WTC11 (cell line): ENCODE measurements around the gene LILRB2. TPM values are rescaled to one million over a fixed set of nuclear protein-coding genes. Genes with fewer than 3 reads are reported as not detected.
"Not testable (repeated sequence)": the region's sequence is repeated elsewhere in the genome, so short reads cannot be mapped to it uniquely, and the experiment has no call there.

Source experiments
- ATAC-seq: fragments of 200-7000 bp; cut with Tn5 transposase; 2 replicates; pipeline ENCODE4 v1.10.0; 2021; ENCODE audit warnings: mild to moderate bottlenecking, moderate library complexity
- CTCF ChIA-PET: fragments of 300-600 bp; sonication (Branson Sonifier 250); formaldehyde crosslinking; loops from one replicate; lab custom pipeline; 2021; ENCODE audit warnings: antibody characterized with exemption; lab: Charles Lee
- POLR2A ChIA-PET: fragments of 350-600 bp; sonication (Branson Sonifier 250); formaldehyde crosslinking; loops from one replicate; lab custom pipeline; 2021; ENCODE audit warnings: antibody characterized with exemption; lab: Charles Lee
- DNase-seq: peaks from one replicate; pipeline ENCODE4 v3.0.0; 2021; ENCODE audit warnings: low spot score
- H3K27ac Mint-ChIP-seq: 2 replicates; pipeline ENCODE4 v1.8.0; 2021; ENCODE audit warnings: mixed read lengths
- H3K27me3 Mint-ChIP-seq: 2 replicates; pipeline ENCODE4 v1.8.0; 2021; ENCODE audit warnings: low read depth, mild to moderate bottlenecking, moderate library complexity, mixed read lengths
- H3K36me3 Mint-ChIP-seq: 2 replicates; pipeline ENCODE4 v1.8.0; 2021; ENCODE audit warnings: mixed read lengths
- H3K4me1 Mint-ChIP-seq: 2 replicates; pipeline ENCODE4 v1.8.0; 2022; ENCODE audit warnings: mixed read lengths
- H3K4me3 Mint-ChIP-seq: 2 replicates; pipeline ENCODE4 v1.8.0; 2021; ENCODE audit warnings: mild to moderate bottlenecking, moderate library complexity, mixed read lengths
- H3K9me3 Mint-ChIP-seq: 2 replicates; pipeline ENCODE4 v1.8.0; 2021; ENCODE audit warnings: mixed read lengths
- FOXK1 ChIP-seq: sonication (generic); formaldehyde crosslinking; IDR thresholded peaks from 2 replicates; pipeline ENCODE4 v1.8.0; 2022; ENCODE audit warnings: mild to moderate bottlenecking, moderate library complexity, missing genetic modification reagents
- GABPB1 ChIP-seq: sonication (generic); formaldehyde crosslinking; IDR thresholded peaks from 2 replicates; pipeline ENCODE4 v1.8.1; 2023; ENCODE audit warnings: mild to moderate bottlenecking, missing genetic modification reagents
- IRF2 ChIP-seq: sonication (generic); formaldehyde crosslinking; IDR thresholded peaks from 2 replicates; pipeline ENCODE4 v1.8.0; 2022; ENCODE audit warnings: low read depth, missing genetic modification reagents, borderline replicate concordance
- KAT7 ChIP-seq: sonication (generic); formaldehyde crosslinking; IDR thresholded peaks from 2 replicates; pipeline ENCODE4 v1.8.1; 2023; ENCODE audit warnings: missing genetic modification reagents, mild to moderate bottlenecking, borderline replicate concordance
- MYBL2 ChIP-seq: sonication (generic); formaldehyde crosslinking; IDR thresholded peaks from 2 replicates; pipeline ENCODE4 v1.8.1; 2023; ENCODE audit warnings: mild to moderate bottlenecking, moderate library complexity, missing genetic modification reagents
- NFYB ChIP-seq: sonication (generic); formaldehyde crosslinking; conservative IDR thresholded peaks from 2 replicates; pipeline ENCODE4 v1.8.0; 2022; ENCODE audit warnings: low read depth, missing genetic modification reagents
- NR3C1 ChIP-seq: sonication (generic); formaldehyde crosslinking; conservative IDR thresholded peaks from 2 replicates; pipeline ENCODE4 v1.8.1; 2023; ENCODE audit warnings: low read depth, mild to moderate bottlenecking, missing genetic modification reagents
- SMAD3 ChIP-seq: sonication (generic); formaldehyde crosslinking; IDR thresholded peaks from 2 replicates; pipeline ENCODE4 v1.8.0; 2022; ENCODE audit warnings: missing genetic modification reagents, mild to moderate bottlenecking, borderline replicate concordance
- TP53 ChIP-seq: sonication (generic); formaldehyde crosslinking; IDR thresholded peaks from 2 replicates; pipeline ENCODE4 v1.8.1; 2023; ENCODE audit warnings: mild to moderate bottlenecking, missing genetic modification reagents
- ZNF121 ChIP-seq: sonication (generic); formaldehyde crosslinking; IDR thresholded peaks from 2 replicates; pipeline ENCODE4 v1.8.0; 2023; ENCODE audit warnings: missing genetic modification reagents
- ZNF671 ChIP-seq: fragments of 250-450 bp; sonication (Bioruptor Pico); IDR thresholded peaks from 2 replicates; pipeline ENCODE4 v1.8.0; 2021; ENCODE audit warnings: mild to moderate bottlenecking
- total RNA-seq: library from RNA; stranded (reverse); gene quantifications from 3 replicates; pipeline ENCODE4 v1.2.3, GENCODE V29; 2021
- TF ChIP-seq, protein P1 (sequence below): sonication (generic); formaldehyde crosslinking; IDR thresholded peaks from 2 replicates; pipeline ENCODE4 v1.8.1; 2023; ENCODE audit warnings: mild to moderate bottlenecking, missing genetic modification reagents, moderate library complexity
- TF ChIP-seq, protein P2 (sequence below): fragments of 250-450 bp; sonication (Bioruptor Pico); IDR thresholded peaks from 2 replicates; pipeline ENCODE4 v1.9.0; 2021; ENCODE audit warnings: mild to moderate bottlenecking
- TF ChIP-seq, protein P3 (sequence below): fragments of 250-450 bp; sonication (Bioruptor Pico); IDR thresholded peaks from 2 replicates; pipeline ENCODE4 v1.9.0; 2021; ENCODE audit warnings: moderate library complexity, mild to moderate bottlenecking, inconsistent platforms, borderline replicate concordance
- TF ChIP-seq, protein P4 (sequence below): sonication (generic); formaldehyde crosslinking; IDR thresholded peaks from 2 replicates; pipeline ENCODE4 v1.8.1; 2023; ENCODE audit warnings: mild to moderate bottlenecking, missing genetic modification reagents, borderline replicate concordance

Gene LILRB2
- total RNA-seq, 1 experiment from 2014 or later, result not detected

DNA sequence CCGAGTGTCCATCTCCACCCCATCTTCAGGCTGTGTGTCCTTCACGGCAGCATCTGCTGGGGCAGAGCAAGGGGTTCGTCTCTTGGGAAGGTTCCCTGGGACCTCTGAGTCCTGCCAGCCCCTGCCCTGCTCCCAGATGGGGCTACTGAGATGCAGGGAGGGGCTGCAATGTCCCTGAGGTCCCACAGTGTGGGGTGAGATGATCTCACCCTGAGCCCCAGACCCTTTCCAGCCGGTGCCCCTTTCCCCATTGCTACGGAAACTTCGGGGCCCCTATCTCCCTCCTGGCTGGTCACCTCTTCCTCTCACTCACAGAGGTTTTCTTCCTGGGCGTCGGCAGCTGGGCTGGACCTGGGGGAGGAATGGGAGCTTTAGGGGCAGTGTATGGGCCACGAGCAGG lies 5.0 kb downstream of the LILRB2 start:
- Mint-ChIP-seq H3K4me1 (no peaks in the 10 kb centered on the region; the same call in 1 of the 2 replicates), H3K27me3 (peaks cover 22% of the 10 kb centered on the region), H3K4me3 (no peak overlapping the region), H3K27ac (no peak overlapping the region), H3K9me3 (no peaks in the 10 kb centered on the region), H3K36me3 (no peaks in the 10 kb centered on the region)
- no peak for DNase-seq
- ATAC-seq, result no peak
- ChIA-PET CTCF (no interaction called here), POLR2A (no interaction called here)
- TF ChIP-seq, protein P1, sequence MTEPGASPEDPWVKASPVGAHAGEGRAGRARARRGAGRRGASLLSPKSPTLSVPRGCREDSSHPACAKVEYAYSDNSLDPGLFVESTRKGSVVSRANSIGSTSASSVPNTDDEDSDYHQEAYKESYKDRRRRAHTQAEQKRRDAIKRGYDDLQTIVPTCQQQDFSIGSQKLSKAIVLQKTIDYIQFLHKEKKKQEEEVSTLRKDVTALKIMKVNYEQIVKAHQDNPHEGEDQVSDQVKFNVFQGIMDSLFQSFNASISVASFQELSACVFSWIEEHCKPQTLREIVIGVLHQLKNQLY (CRISPR knock-in tag), result no peak

DNA sequence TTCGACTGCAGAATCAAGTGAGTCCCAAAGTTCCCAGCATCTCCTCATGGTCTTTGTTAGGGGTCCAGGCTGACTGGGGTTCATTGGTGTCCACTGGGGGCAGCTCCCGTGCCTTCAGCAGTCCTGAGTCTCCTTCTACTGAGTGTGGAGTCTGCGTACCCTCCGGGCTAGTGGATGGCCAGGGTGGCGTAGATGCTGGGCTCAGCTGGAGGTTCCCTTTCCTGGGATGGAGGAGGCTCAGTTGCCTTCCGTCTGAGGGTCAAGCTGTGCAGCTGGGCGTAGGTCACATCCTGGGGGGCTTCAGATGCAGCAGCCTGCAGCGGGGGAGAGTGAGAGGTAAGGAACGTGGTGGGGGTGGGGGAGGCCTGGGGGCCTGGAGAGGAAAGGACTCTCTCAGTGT lies 6.4 kb downstream of the LILRB2 start:
- CTCF ChIA-PET, result interaction anchor here (1.1 kb wide), 1 partner anchor 8 kb away, joined by 5 read pairs; no protein-coding TSS in a partner anchor
- H3K9me3 Mint-ChIP-seq, result not testable (repeated sequence)

DNA sequence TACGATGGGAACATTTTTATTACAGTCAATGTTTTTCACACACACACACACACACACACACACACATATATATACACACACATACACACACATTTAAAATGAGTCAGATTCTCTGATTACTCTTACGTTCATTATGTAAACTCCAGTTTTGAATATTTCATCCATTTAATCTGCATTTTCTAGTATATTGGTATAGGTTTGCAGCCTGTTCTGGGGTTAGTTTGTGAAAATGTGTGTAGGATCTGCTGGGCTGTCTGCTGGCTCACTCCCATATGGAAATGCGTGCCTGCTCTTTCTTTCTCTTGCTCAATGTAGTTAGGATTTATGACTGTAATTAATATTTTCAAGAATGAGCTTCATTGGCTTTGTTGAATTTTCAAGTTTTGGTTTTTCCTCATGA lies 7.1 kb downstream of the LILRB2 start:
- ChIA-PET POLR2A (no interaction called here), CTCF (interaction anchor here (1.1 kb wide), 1 partner anchor 8 kb away, joined by 5 read pairs; no protein-coding TSS in a partner anchor)
- Mint-ChIP-seq H3K36me3 (no peaks in the 10 kb centered on the region), H3K27ac (no peak overlapping the region), H3K4me1 (no peaks in the 10 kb centered on the region; the same call in 1 of the 2 replicates), H3K4me3 (no peak overlapping the region), H3K27me3 (peaks cover 24% of the 10 kb centered on the region), H3K9me3 (no peaks in the 10 kb centered on the region)
- ATAC-seq (no peak), DNase-seq (no peak)
- TF ChIP-seq ZNF671 (CRISPR knock-in tag), result no peak
- no peak for TF ChIP-seq ZNF121 (CRISPR knock-in tag)

More for the DNA sequence above, 6.4 kb downstream of the LILRB2 start:
- H3K36me3 Mint-ChIP-seq, H3K4me3 Mint-ChIP-seq, H3K27ac Mint-ChIP-seq, DNase-seq, H3K4me1 Mint-ChIP-seq, POLR2A ChIA-PET: not testable (repeated sequence)
- peak; percentile 43; the same call in 1 of the 2 replicates for ATAC-seq
- H3K27me3 Mint-ChIP-seq, result peaks cover 24% of the 10 kb centered on the region

DNA sequence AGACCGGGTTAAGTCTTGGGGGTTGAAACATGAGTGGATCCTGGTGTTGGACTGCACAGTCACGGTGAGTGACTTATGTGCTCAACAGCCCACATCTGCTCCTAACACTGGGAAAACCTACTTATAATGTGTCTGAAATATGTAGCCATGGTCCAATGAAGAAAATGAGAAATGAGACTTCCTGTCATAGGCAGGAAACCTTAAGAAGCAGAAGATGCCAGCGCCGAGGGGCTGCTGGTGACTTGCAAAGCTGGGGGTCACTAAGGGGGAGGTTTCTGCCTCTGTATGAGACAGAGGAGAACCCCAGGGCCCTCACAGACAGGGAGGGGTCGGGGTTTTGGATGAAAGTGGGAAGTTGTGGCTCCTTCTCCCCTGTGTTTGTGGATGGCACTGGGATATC lies 8.7 kb downstream of the LILRB2 start:
- POLR2A ChIA-PET, ATAC-seq, H3K9me3 Mint-ChIP-seq, H3K4me3 Mint-ChIP-seq, H3K36me3 Mint-ChIP-seq, H3K27ac Mint-ChIP-seq, DNase-seq, H3K4me1 Mint-ChIP-seq, CTCF ChIA-PET: not testable (repeated sequence)
- H3K27me3 Mint-ChIP-seq, result peaks cover 28% of the 10 kb centered on the region

DNA sequence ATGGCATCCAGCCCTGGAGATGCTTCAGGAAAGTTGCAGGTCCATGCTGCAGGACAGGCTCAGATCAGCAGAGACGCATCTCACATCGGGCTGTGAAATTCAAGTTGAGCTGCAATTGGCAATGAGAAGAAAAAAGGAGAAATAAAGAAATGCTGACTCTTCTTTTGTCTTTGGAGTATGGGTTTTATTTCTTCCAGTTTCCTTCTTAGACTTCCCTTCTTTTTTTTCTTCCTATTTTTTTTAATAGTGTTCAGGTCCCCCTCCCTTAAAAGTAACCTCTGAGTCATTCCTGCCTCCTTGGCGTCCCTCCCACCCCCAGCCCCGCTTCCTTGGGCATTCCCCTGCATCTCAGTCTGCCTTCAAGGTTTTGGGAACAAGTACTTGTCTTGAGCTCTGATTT lies 9.3 kb downstream of the LILRB2 start:
- H3K27me3 Mint-ChIP-seq, result peaks cover 31% of the 10 kb centered on the region
- H3K9me3 Mint-ChIP-seq, H3K4me1 Mint-ChIP-seq, POLR2A ChIA-PET, CTCF ChIA-PET, H3K36me3 Mint-ChIP-seq, DNase-seq, H3K27ac Mint-ChIP-seq, H3K4me3 Mint-ChIP-seq, ATAC-seq: not testable (repeated sequence)

DNA sequence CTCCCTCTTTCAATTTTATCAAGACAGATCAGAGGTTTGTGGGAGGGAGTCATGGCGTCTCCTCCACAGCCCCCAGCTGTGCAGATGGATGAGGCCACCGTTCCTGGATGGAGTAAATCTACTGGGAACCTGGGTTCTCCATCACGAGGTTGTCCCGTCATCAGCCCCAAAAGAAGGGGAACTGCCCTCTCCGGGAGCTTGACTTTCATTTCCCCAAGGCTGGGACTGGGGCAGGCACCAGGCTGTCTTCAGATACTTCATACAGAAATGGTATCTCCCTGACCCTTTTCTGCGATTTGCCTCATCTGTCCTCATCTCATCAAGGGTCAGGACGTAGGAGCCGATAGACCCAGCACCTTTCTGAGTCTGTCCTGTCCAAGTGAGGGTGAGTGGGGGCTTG lies 9.8 kb downstream of the LILRB2 start:
- no peak for ATAC-seq
- Mint-ChIP-seq H3K9me3 (no peaks in the 10 kb centered on the region), H3K27me3 (peaks cover 36% of the 10 kb centered on the region), H3K36me3 (no peaks in the 10 kb centered on the region), H3K27ac (no peak overlapping the region), H3K4me1 (peaks cover 3% of the 10 kb centered on the region; the same call in 1 of the 2 replicates), H3K4me3 (no peak overlapping the region)
- ChIA-PET CTCF (no interaction called here), POLR2A (no interaction called here)
- DNase-seq, result no peak
- no peak for TF ChIP-seq IRF2 (CRISPR knock-in tag)
- no peak for TF ChIP-seq FOXK1 (CRISPR knock-in tag)
- TF ChIP-seq ZNF121 (CRISPR knock-in tag), result no peak
- no peak for TF ChIP-seq TP53 (CRISPR knock-in tag)
- no peak for TF ChIP-seq MYBL2 (CRISPR knock-in tag)
- no peak for TF ChIP-seq NFYB (CRISPR knock-in tag)
- no peak for TF ChIP-seq GABPB1
- no peak for TF ChIP-seq KAT7 (CRISPR knock-in tag)
- TF ChIP-seq, protein P2, sequence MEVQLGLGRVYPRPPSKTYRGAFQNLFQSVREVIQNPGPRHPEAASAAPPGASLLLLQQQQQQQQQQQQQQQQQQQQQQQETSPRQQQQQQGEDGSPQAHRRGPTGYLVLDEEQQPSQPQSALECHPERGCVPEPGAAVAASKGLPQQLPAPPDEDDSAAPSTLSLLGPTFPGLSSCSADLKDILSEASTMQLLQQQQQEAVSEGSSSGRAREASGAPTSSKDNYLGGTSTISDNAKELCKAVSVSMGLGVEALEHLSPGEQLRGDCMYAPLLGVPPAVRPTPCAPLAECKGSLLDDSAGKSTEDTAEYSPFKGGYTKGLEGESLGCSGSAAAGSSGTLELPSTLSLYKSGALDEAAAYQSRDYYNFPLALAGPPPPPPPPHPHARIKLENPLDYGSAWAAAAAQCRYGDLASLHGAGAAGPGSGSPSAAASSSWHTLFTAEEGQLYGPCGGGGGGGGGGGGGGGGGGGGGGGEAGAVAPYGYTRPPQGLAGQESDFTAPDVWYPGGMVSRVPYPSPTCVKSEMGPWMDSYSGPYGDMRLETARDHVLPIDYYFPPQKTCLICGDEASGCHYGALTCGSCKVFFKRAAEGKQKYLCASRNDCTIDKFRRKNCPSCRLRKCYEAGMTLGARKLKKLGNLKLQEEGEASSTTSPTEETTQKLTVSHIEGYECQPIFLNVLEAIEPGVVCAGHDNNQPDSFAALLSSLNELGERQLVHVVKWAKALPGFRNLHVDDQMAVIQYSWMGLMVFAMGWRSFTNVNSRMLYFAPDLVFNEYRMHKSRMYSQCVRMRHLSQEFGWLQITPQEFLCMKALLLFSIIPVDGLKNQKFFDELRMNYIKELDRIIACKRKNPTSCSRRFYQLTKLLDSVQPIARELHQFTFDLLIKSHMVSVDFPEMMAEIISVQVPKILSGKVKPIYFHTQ (CRISPR knock-in tag), result no peak
- no peak for TF ChIP-seq SMAD3 (CRISPR knock-in tag)
- TF ChIP-seq, protein P3, sequence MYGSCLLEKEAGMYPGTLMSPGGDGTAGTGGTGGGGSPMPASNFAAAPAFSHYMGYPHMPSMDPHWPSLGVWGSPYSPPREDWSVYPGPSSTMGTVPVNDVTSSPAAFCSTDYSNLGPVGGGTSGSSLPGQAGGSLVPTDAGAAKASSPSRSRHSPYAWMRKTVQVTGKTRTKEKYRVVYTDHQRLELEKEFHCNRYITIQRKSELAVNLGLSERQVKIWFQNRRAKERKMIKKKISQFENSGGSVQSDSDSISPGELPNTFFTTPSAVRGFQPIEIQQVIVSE, result no peak
- TF ChIP-seq, protein P4, sequence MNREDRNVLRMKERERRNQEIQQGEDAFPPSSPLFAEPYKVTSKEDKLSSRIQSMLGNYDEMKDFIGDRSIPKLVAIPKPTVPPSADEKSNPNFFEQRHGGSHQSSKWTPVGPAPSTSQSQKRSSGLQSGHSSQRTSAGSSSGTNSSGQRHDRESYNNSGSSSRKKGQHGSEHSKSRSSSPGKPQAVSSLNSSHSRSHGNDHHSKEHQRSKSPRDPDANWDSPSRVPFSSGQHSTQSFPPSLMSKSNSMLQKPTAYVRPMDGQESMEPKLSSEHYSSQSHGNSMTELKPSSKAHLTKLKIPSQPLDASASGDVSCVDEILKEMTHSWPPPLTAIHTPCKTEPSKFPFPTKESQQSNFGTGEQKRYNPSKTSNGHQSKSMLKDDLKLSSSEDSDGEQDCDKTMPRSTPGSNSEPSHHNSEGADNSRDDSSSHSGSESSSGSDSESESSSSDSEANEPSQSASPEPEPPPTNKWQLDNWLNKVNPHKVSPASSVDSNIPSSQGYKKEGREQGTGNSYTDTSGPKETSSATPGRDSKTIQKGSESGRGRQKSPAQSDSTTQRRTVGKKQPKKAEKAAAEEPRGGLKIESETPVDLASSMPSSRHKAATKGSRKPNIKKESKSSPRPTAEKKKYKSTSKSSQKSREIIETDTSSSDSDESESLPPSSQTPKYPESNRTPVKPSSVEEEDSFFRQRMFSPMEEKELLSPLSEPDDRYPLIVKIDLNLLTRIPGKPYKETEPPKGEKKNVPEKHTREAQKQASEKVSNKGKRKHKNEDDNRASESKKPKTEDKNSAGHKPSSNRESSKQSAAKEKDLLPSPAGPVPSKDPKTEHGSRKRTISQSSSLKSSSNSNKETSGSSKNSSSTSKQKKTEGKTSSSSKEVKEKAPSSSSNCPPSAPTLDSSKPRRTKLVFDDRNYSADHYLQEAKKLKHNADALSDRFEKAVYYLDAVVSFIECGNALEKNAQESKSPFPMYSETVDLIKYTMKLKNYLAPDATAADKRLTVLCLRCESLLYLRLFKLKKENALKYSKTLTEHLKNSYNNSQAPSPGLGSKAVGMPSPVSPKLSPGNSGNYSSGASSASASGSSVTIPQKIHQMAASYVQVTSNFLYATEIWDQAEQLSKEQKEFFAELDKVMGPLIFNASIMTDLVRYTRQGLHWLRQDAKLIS (CRISPR knock-in tag), result no peak
- no peak for TF ChIP-seq NR3C1 (CRISPR knock-in tag)
